CD14-positive monocyte (primary cell): ENCODE results near the gene ZBTB14. TPM values are rescaled to one million over a fixed set of nuclear protein-coding genes. Genes with fewer than 3 reads are reported as not detected.

Experiments used
- DNase-seq, 3 donors: peaks; one replicate each; pipeline ENCODE4 v3.0.0-alpha.2; 2011 to 2022
- H2AFZ ChIP-seq: 2 replicates; pipeline ENCODE4 v1.6.0; 2012; ENCODE audit warnings: mild to moderate bottlenecking, low read depth, low read length, inconsistent platforms; ENCODE audit not compliant: insufficient read depth, poor library complexity, severe bottlenecking
- H3K27ac ChIP-seq, 2 donors: 1 replicate in 1 of 2; 2 replicates in 1 of 2; pipeline ENCODE4 v1.5.1; 2012 to 2013; ENCODE audit warnings: low read length in 2 of 2, control low read depth in 1 of 2, inconsistent platforms in 1 of 2, low read depth in 1 of 2, mild to moderate bottlenecking in 1 of 2
- H3K27me3 ChIP-seq, 2 donors: one replicate each; pipeline versions ENCODE4 v1.6.0 to v1.6.1; 2011 to 2013; ENCODE audit warnings: low read length in 2 of 2; ENCODE audit not compliant: control insufficient read depth in 2 of 2, insufficient read depth in 2 of 2
- H3K36me3 ChIP-seq, 2 donors: replicated peaks in 1 of 2; 1 replicate in 1 of 2; 2 replicates in 1 of 2; pipeline versions ENCODE4 v1.5.1 to v1.6.1; 2012 to 2013; ENCODE audit warnings: low read length in 2 of 2, control low read depth in 1 of 2, inconsistent platforms in 1 of 2, mild to moderate bottlenecking in 1 of 2; ENCODE audit not compliant: insufficient read depth in 2 of 2, control insufficient read depth in 1 of 2
- H3K4me1 ChIP-seq, 2 donors: 1 replicate in 1 of 2; 2 replicates in 1 of 2; pipeline versions ENCODE4 v1.5.1 to v1.6.1; 2012 to 2013; ENCODE audit warnings: low read length in 2 of 2, control low read depth in 1 of 2, inconsistent platforms in 1 of 2, mild to moderate bottlenecking in 1 of 2, moderate library complexity in 1 of 2; ENCODE audit not compliant: insufficient read depth in 2 of 2, control insufficient read depth in 1 of 2
- H3K4me2 ChIP-seq: replicated peaks from 2 replicates; pipeline ENCODE3; 2012; ENCODE audit warnings: low read length, moderate library complexity, mild to moderate bottlenecking; ENCODE audit not compliant: poor library complexity, severe bottlenecking; ENCODE audit errors: extremely low read depth
- H3K4me3 ChIP-seq, 3 experiments: fragments of 200-600 bp in 1 of 3; sonication (generic) in 1 of 3; replicated peaks in 1 of 3; 1 replicate in 2 of 3; 2 replicates in 1 of 3; pipeline ENCODE4 v1.5.1; 2011 to 2013; ENCODE audit warnings: low read length in 3 of 3, mild to moderate bottlenecking in 3 of 3, control low read depth in 2 of 3, low read depth in 2 of 3, inconsistent platforms in 1 of 3, moderate library complexity in 1 of 3
- H3K79me2 ChIP-seq: 2 replicates; pipeline ENCODE4 v1.6.0; 2012; ENCODE audit warnings: mild to moderate bottlenecking, control low read depth, inconsistent platforms, low read length, moderate library complexity; ENCODE audit not compliant: insufficient read depth
- H3K9ac ChIP-seq: 2 replicates; pipeline ENCODE4 v1.6.0; 2017; ENCODE audit warnings: low read length, mild to moderate bottlenecking; ENCODE audit not compliant: insufficient read depth, poor library complexity, severe bottlenecking
- H3K9me3 ChIP-seq, 2 donors: replicated peaks in 1 of 2; 1 replicate in 1 of 2; 2 replicates in 1 of 2; pipeline versions ENCODE4 v1.5.1 to v1.6.1; 2012 to 2013; ENCODE audit warnings: low read length in 2 of 2, control low read depth in 1 of 2; ENCODE audit not compliant: control insufficient read depth in 1 of 2, insufficient read depth in 1 of 2
- H4K20me1 ChIP-seq: 2 replicates; pipeline ENCODE4 v1.6.0; 2012; ENCODE audit warnings: mild to moderate bottlenecking, low read length, control low read depth, moderate library complexity; ENCODE audit not compliant: insufficient read depth
- H3K27ac Mint-ChIP-seq, 7 donors: one replicate each; pipeline ENCODE4 v1.8.0; 2020; ENCODE audit warnings: mild to moderate bottlenecking in 7 of 7, mixed read lengths in 7 of 7, moderate library complexity in 6 of 7, inconsistent platforms in 2 of 7
- H3K27me3 Mint-ChIP-seq, 3 donors: one replicate each; pipeline ENCODE4 v1.8.0; 2021 to 2022; ENCODE audit warnings: low read depth in 3 of 3, mild to moderate bottlenecking in 3 of 3, mixed read lengths in 3 of 3, moderate library complexity in 3 of 3, inconsistent platforms in 1 of 3
- H3K36me3 Mint-ChIP-seq, 2 donors: one replicate each; pipeline ENCODE4 v1.8.0; 2020; ENCODE audit warnings: mixed read lengths in 2 of 2, inconsistent platforms in 1 of 2, mild to moderate bottlenecking in 1 of 2
- H3K4me1 Mint-ChIP-seq: one replicate; pipeline ENCODE4 v1.8.0; 2020; ENCODE audit warnings: mild to moderate bottlenecking, mixed read lengths
- H3K4me3 Mint-ChIP-seq, 2 donors: one replicate each; pipeline ENCODE4 v1.8.0; 2020; ENCODE audit warnings: mild to moderate bottlenecking in 2 of 2, mixed read lengths in 2 of 2, moderate library complexity in 1 of 2
- H3K9me3 Mint-ChIP-seq, 7 donors: one replicate each; pipeline ENCODE4 v1.8.0; 2020 to 2022; ENCODE audit warnings: mixed read lengths in 7 of 7, mild to moderate bottlenecking in 6 of 7, moderate library complexity in 6 of 7, inconsistent platforms in 2 of 7
- CTCF ChIP-seq: fragments of 200-600 bp; IDR thresholded peaks from one replicate; pipeline ENCODE4 v1.8.0; 2022; ENCODE audit warnings: antibody characterized with exemption, mild to moderate bottlenecking
- WGBS: methylation state at CpG from one replicate; pipeline ENCODE4 v1.1.5; 2013; ENCODE audit warnings: missing lambda C conversion rate; ENCODE audit not compliant: insufficient coverage; 5-methylcytosine and 5-hydroxymethylcytosine counted together
- intact Hi-C, 2 donors: fragments of 100-400 bp; cut with micrococcal nuclease; formaldehyde crosslinking; loops; one replicate each; pipeline versions ENCODE4 v1.15.0 to v1.15.1; 2023
- polyA plus RNA-seq, 3 donors: library from polyadenylated mRNA; depleted of rRNA in 1 of 3; unstranded in 2 of 3; stranded (reverse) in 1 of 3; fragments of 300-500 nt in 2 of 3; fragments of >200 nt in 1 of 3; fragmentation: Illumina TruSeq in 2 of 3; gene quantifications; 1 replicate in 2 of 3; 2 replicates in 1 of 3; pipeline ENCODE4 v1.2.3, GENCODE V29; 2012 to 2021

The ZBTB14 gene
- polyA plus RNA-seq, 3 donors, result 6.8 to 10.0 (median 7.5) TPM

- H3K79me2 ChIP-seq, result no peaks in the 10 kb centered on the region
- no peaks in the 10 kb centered on the region for H4K20me1 ChIP-seq
- no peak overlapping the region for H3K27ac ChIP-seq
- H3K4me3 ChIP-seq, result no peak overlapping the region
- WGBS, result no CpG with 5 or more reads among the region's 2 CpGs
- Mint-ChIP-seq H3K36me3 (no peaks in the 10 kb centered on the region), H3K4me3 (no peak overlapping the region), H3K27ac (no peak overlapping the region), H3K4me1 (peaks cover 11% of the 10 kb centered on the region), H3K27me3 (peaks cover 2 to 12% (median 6%) of the 10 kb centered on the region in 3 donors), H3K9me3 (no peaks in the 10 kb centered on the region)
- H3K9me3 ChIP-seq, result no peaks in the 10 kb centered on the region
- H3K4me1 ChIP-seq, result peaks cover 9 to 10% of the 10 kb centered on the region in 2 donors
- peaks cover under 1 to 3% of the 10 kb centered on the region in 2 donors for H3K27me3 ChIP-seq
- TF ChIP-seq CTCF, result no peak
- H3K4me2 ChIP-seq, result no peak overlapping the region
- H3K9ac ChIP-seq, result no peak overlapping the region
- no peaks in the 10 kb centered on the region for H3K36me3 ChIP-seq
- DNase-seq, result no peak
- no peak overlapping the region for H2AFZ ChIP-seq
- intact Hi-C loops, result no loop called here
Measured at GRCh38 chr18:5305835-5306234, 10.3 kb upstream of the ZBTB14 start.

- H2AFZ ChIP-seq, result no peak overlapping the region
- intact Hi-C loops, result no loop called here
- no CpG with 5 or more reads among the region's 1 CpG for WGBS
- H4K20me1 ChIP-seq, result no peaks in the 10 kb centered on the region
- TF ChIP-seq CTCF, result no peak
- H3K4me3 Mint-ChIP-seq, result no peak overlapping the region
- no peak for DNase-seq
- no peak overlapping the region for H3K27ac Mint-ChIP-seq
- H3K36me3 Mint-ChIP-seq, result no peaks in the 10 kb centered on the region
- H3K9ac ChIP-seq, result no peak overlapping the region
- peaks cover 4 to 18% (median 6%) of the 10 kb centered on the region in 3 donors for H3K27me3 Mint-ChIP-seq
- no peaks in the 10 kb centered on the region for H3K36me3 ChIP-seq
- H3K9me3 ChIP-seq, result no peaks in the 10 kb centered on the region
- H3K4me3 ChIP-seq, result no peak overlapping the region
- no peak overlapping the region for H3K4me2 ChIP-seq
- no peaks in the 10 kb centered on the region for H3K79me2 ChIP-seq
- H3K4me1 ChIP-seq, result no peaks in the 10 kb centered on the region
- H3K4me1 Mint-ChIP-seq, result no peaks in the 10 kb centered on the region
- peaks cover 3 to 5% of the 10 kb centered on the region in 2 donors for H3K27me3 ChIP-seq
- no peak overlapping the region for H3K27ac ChIP-seq
- H3K9me3 Mint-ChIP-seq, result no peaks in the 10 kb centered on the region
Measured at GRCh38 chr18:5304232-5304631, 8.7 kb upstream of the ZBTB14 start.
